DMS114 treated with DMSO at 0.1 percent for 48 hours (cell line): ENCODE results near the gene ITPK1.

Source experiments
- DNase-seq: peaks from one replicate; lab custom pipeline; 2025; ENCODE audit not compliant: unreplicated experiment; lab: John Stamatoyannopoulos, UW

Gene ITPK1

DNA sequence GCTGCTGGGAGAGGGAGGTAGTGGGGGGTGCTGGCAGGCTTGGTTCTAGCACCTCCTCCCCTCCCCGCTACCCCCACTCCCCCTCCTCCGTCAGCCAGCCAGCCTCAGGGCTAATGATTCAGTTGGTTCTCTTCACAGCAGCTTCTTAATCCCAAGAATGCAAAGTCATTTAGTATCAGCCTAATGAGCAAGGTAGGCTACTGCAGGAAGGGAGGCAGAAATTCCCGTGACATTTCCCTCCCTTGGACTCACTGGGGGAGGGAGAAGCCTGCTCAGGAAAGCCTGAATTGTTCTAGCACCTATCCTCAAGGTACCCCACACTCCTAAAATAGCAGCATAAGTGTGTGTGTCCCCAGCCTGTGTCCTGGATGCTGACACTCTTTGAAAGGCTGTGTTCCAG, 29.8 kb downstream of the ITPK1 start:
- DNase-seq, result no peak

DNA sequence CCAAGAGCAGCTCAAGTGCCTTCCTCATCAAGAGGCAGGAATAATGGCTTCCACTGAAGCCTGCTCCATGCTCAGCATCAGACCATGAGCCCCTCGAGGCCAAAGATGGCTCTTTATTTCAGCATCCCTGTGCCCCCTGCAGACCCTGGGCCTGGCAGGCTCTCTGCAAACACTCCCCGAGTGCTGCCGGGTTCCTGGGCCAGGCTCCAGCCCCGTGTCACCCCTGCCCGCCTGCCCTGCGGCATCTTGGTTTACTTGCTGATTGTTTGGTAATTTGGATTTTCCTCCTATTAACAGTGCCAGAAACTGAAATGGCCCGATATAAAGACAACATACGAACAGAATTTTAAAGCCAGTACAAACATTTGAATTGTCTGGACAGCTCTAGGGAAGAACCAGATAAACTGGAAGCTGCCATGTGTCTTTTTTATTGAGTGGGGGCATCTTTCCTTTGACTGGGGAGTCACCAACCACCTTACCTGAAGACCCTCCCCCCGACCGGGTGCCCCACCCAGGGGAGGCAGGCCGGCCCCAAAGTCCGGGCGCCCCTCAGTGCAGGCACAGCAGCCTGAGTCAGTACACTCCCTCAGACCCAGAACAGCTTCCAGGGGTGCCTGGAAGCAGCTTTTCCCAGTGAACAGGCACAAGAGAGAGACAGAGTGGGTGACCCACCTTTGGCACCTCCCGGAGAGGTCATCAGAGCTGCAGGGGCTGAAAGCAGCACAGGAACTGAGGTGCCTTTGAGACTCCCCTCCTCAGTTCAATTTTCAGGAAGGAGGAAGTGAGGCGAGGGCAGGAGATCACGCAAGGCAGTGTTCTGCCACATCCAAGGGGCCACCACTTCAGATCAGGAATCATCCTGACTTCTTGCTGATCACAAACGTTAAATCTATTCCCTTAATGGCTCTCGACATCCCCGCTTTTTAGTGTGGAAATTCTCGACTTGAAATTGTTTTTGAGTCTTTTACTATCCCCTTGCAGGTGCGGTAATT, 30.6 kb downstream of the ITPK1 start:
- no peak for DNase-seq

DNA sequence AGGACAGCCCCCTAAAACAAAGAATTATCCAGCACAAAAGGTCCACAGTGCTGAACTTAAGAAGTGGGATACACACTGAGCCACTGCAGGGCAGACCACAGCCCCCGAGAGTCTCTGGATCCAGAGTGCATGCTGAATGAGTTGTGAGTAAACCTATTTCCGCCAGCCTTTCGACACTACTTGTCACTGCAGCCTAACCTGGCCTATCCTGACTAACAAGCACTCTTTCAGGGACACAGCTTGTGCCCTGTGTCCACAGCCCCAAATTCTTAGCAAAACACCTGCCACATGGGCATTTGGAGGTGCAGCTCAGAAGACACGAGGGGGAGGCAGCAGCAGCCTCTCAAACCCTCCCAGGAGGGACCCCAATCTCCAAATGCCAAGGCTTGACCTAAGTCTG, 31.3 kb downstream of the ITPK1 start:
- DNase-seq, result no peak

DNA sequence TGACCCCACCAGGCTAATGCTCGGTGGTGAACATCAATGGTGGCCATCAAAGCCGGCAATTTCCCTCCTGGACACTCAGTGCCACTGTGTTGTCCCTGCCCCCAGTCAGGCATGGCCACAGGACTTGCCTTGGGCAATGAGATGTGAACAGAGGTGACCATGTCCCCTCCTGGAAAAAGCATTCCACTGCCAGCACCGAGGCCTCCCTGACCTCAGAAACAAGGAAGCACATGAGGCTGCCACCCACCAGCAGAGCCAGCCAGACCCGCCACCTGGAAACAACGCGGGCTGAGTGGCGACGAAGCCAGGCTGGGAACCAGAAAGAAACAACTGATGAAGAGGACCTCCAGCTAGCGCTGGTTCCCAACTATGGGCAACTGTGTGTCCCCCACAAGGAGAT, 31.8 kb downstream of the ITPK1 start:
- no peak for DNase-seq

DNA sequence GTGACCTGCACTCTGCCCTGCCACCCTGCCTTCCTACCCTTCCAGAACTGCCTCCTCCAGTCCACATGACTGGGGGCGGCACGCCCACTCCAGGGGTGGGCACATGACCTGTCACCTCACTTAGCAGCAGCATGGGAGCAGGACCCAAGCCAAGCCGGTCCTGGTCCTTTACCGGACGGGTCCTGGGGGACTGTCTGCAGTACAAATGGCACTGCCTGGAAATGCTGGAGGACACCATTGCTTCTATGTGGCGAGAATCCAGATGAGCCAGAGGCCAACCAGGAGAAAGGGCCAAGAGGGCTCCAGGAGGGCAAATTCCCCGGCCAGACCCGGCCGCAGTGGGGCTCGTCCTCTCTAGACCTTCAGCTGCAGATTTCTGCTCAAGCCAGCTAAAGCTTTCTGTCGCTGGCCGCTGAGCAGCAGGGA, 33.1 kb downstream of the ITPK1 start:
- no peak for DNase-seq

DNA sequence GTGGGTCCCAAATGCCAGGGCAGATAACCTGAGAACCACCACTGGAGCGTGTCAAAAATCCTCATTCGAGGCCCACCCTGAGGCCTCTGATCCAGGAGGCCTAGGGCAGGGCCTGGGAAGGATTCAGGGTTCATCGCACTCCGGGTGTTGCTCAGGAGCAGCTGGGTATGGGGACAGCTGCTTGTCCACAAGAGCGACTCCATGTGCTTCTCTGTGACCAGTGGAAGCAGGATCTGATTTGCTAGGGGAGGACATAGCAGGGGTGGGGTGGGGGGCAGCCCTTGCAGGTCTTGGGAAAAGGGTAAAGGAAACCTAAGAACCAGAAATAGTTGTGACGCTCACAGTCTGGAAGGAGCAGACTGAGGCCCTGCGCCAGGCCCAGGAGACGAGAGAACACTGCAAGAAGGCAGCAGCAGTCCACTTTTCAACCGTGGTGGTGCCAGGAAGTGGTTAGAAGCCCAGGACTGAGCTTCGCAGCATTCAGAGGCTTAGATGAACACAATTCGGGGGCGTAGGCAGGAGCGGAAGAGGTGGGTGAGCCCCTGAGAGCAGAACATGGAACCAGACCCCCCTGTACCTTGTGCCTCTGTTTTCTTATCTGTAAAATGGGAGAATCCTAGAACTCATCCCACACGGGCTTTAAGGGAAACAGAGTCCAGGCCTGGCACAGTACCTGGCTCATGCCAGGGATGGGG, 33.7 kb downstream of the ITPK1 start:
- no peak for DNase-seq

DNA sequence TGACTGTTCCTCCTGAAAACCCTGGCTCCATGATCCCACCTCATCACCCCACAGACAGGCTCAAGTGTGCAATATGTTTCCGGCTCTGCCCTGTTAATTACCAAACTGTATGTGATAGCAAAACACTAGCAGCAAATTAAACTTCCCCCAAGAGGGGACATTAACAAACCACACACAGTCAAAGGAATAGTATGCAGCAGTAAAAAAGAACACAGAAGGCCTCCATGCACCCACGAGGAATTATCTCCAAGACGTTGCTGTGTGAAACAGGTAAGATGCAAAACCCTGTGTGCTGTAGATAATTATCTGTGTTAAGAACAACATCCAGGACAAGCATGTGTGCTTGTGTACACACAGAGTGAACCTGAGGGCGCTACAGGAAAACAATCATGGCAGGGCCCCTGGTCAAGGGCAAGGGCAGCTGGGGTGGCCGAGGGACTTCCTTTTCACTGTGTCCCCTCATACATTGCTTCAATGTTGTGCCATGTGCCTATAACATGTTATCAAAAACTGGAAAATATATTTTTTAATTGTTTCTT, 35.8 kb downstream of the ITPK1 start:
- no peak for DNase-seq

DNA sequence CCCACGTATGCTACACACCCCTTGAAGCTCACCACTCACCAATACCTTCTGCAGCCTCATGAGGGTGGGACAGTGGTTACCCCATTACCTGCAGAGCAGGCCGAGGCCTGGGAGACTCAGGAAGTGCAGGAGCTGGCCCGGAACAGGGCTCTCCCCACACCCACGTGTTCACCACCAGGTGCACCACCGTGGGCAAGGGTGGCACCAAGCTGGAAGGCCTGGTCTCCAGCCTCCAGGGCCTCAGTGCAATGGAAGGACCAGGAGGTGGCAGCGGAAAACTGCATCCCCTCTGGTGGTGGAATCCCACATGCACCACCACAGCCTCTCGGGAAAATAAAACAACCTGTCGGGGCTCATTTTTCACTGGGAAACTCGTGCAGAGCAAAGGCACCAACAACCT, 36.4 kb downstream of the ITPK1 start:
- DNase-seq, result no peak

DNA sequence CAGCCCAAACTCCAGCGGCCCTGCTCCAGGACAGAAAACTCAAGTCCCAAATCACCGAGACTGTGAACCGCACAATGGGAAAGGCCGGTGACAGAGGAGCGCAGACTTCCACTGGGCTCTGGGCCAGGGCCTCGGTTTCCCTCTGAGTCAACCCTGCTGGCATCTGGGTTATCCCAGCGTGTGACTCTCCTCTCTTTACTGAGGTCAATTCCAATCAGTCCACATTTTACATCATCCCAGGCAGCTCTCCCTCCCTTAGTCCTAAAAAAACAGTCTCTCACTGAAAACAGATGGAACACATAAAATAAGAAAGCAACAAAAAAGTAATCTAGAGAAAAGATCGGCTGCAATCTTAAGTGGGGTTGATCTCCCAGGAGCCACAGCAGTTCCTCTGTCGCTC, 36.9 kb downstream of the ITPK1 start:
- DNase-seq, result no peak

DNA sequence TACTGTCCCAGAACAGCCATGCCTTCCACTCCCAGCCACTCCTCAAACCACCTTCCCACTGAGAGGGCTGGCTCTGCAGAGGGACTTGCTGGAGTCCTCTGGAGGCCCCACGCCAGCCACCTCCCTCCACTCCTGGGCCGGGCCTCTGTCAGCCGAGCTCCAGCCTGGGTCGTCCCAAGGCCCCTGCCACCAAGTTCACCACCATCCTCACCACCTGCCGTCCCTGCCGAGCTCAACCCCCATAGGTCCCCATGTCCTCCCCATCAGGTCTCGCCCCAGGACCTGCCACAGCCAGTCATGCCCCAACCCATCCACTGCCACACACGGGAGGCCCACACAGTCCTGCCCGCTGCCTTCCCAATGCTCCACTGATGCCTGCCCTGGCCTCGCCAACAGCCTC, 39.0 kb downstream of the ITPK1 start:
- DNase-seq, result no peak

DNA sequence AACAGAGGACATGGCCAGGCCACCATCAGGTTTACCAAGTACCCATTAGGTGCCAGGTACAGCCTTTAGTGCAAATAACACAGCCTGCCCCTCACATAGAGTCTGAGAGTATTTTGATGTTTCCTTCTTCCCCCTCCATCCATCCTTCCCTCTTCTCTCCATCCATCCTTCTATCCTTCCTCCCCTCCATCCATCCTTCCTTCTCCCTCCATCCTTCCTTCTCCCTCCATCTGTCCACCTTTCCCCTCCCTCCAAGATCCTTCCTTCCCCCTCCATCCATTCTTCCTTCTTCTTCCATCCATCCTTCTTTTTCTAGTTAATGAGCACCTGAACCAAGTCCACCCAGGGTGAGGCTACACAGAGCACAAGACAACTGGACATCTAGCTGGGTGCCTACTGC, 39.8 kb downstream of the ITPK1 start:
- DNase-seq, result no peak

DNA sequence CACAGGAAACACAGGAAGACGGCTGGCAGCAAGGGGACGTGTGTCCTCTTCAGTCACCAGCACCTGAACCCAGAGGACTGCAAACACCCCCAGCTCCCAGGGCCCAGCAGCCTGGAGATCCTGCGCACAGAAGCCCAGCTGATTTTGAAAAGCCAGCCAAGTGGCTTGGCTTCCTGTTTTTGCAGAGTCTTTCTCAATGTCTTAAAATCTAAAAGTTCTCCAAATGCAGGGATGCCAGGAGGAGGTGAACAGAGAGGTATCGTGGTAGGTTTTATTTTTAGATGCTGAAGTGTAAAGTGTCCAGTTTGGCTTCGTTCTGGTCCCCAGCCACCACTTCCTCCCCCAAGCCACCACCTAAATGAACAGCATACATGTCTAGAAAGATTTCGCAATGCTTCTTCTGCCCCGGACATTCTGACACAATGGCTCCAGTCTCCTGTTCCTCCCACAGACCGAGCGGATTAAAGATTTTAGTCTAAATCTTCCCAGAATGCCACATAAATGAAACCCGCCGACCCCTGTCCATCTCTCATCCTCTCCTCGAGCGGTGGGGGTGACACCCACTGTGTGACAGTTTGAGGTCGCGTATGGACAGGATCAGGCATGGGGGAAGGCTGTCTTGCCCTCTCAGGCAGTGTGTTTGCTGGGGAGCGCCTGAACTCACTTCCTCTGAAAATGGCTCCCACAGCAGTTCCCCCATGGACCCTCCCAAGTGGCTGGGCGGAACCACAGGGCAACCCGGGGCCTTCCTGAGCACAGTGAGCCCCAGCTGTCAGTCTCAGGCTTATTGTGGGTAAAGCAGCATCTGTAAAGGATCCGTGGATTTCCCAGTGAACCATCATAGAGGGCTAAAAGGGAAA, 41.6 kb downstream of the ITPK1 start:
- DNase-seq, result no peak

DNA sequence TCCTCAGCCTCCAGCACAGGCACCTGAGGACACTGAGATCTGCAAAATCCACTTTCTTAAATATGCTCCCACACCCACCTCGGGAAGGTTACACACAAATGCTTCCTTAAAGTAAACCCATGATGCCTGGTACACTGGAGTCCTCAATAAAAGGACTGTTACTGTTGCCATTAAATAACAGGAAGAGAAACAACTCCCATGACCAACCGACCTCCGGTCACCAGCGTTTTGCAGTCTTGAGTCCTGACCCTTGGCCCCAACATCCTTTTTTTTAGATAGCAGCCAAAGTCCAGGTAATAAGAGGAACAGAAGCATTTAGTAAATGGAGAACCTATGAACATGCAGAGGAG, 42.4 kb downstream of the ITPK1 start:
- DNase-seq, result no peak

DNA sequence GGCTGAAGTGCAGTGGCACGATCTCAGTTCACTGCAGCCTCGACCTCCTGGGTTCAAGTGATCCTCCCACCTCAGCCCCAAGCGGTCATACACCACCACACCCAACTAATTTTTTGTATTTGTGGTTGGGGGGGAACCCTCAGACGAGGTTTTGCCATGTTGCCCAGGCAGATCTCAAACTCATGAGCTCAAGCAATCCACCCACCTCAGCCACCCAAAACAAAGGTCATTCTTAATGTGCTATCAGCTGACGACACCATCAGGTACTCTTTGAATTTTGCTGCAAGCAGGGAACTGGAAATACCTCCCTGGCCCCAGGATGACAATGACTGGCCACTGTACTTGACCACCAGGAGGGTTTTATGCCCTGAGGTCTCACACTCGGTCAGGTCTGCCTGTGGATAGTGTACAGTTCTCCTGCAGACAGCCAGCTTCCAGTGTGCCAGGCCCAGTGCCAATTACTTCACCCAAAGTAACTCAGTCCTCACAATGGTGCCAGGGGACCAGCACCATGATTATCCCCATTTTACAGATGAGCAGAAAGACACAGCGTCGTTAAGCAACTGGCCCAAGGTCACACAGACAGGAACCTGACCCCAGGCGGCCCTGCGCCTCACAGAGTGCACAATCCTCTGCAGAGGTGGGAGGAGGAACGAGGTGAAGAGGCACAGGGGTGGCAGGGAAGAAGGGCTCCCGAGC, 42.9 kb downstream of the ITPK1 start:
- DNase-seq, result no peak

DNA sequence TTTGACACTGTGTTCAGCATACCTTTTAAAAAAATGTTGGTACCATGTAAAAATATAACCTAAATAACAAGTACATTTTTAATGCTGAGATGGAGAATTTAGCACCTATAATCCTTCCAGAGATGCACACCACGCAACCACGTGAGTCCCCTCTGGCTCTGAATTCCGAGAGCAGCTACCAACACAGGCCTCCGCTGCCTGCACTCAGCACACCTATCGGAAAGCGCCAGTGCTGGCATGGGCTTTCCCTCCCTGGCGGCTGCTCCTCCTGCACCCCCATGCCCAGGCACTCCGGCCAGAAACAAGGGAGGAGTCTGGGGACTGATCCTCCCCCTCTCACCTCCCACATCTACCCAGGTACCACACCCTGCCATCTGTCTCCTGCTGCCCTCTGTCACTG, 47.0 kb downstream of the ITPK1 start:
- DNase-seq, result no peak

DNA sequence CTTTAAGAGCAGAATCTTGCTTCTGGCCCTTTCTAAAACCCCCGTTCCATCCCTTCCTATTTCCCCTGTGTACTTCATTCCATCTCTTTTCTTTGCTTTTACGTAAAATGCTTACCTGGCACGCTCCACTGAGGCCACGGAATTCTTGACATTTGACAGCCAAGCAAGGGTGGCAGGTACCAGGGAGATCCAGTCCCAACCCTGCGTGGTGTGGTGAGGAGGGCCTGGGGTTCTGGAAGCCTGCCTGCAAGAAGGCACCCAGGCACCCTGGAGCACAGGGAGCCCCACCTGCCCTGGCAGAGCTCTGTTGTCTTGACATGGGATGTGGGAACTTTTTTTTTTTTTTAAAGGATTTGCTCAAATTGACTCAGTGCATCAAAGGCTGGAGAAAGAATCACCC, 48.6 kb downstream of the ITPK1 start:
- DNase-seq, result no peak

DNA sequence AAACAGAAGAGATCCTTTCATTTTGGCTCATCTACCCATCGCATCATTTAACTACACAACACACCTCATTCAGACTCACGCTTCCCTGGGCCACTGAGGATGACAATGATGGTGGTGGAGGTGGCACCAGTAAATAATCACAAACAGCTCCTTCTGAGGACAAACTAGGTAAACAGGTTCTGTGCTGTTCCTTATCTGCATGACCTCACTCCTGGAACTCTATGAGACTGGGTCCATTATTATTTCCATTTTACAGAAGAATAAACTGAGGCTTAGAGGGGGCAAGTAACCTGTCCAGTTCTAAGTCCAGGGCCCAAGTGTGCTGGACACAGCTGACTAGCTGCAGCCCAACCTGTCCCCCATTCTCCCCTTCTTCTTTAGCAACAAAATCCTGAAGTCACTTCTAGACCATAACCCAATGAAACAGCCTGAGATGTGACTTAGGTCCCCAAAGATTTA, 50.4 kb downstream of the ITPK1 start:
- DNase-seq, result no peak

DNA sequence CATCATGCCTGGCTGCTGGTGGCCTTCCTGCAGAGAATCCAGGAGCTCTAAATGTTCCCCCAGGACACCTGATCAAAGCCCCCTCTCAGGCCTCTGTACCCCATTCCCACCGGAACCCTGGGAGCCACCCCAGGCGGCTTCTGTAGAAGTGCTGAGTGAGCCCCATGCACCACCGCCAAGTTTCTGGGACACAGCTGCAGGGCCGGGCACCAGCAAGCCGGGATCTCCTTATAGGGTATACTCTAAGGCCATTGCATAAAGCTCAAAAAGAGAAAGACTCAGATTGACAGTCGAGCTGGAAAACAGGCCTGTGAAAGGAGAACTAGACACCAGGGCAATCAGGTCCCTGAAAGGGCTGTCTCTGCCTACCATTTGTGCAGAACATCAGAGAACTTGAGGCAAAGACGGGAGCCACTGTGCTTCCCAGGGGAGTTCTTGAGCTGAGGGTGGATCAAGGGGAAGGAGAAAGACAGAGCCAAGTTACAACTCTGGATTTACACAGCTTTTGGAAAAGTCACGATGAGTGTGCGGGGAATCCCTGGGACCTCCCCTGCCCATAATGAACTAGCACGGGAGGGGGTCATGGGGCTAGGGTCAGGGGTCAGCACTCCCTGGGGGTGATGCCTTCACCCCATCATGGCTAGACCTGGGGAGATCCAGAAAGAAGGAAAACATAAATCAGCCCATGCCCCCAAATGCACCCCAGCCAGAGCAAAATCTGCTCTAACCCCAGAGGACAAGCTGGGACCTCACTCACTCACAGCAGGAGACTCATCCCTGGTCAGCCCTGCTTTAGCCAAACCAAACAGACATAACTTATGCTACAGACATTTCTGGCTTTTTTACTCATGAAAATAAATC, 51.1 kb downstream of the ITPK1 start:
- DNase-seq, result no peak

DNA sequence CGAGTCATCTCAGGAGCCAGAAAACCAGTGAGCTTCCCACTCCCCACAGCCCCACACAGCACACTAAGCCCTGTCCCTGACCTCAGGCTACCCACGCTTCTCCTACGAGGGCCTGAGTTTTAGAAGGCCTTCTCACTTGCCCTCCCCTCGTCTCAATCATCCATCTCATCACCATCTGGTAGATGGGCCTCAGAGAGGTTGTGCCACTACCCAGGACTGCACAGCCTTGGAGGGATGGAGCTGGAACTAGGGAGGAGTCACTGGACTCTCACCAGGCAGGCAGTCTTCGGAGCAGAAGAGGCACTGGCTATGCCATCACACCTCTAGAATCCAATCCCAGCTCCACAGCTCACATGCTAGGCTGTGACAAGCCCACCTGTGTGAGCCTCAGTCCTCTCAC, 52.3 kb downstream of the ITPK1 start:
- no peak for DNase-seq

DNA sequence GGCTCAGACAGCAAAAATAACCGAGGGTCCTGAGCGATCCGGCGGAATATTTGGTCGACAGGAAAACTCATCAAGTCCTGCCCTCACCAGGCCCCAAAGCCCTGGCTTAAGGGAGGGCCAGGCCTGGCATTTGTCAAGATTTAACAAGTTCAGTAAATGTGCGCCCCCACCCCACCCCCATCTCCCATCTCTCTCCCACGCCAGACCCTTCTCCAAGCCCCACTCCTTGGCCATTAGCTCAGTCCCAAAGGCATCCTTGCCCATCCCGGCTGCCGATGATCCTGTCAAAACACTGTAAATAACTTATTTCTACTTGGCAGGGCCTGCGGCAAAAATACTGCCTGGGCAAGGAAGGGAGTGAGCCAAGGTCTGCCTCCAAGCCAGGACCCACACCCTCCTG, 52.8 kb downstream of the ITPK1 start:
- no peak for DNase-seq
